Panc1 (cell line): Measurements from ENCODE around the gene MLF1. TPM values are rescaled to one million over a fixed set of nuclear protein-coding genes. Genes with fewer than 3 reads are reported as not detected.

ENCODE experiments used
- ATAC-seq: fragments of 200-7000 bp; cut with Tn5 transposase; 2 replicates; pipeline ENCODE4 v1.9.1; 2020; ENCODE audit warnings: mild to moderate bottlenecking, moderate library complexity
- BruUV-seq: library from RNA; stranded (reverse); fragments of 400-500 nt; replicated peaks from 2 replicates; lab custom pipeline; 2021; lab: Mats Ljungman, UMichigan
- CTCF ChIA-PET: fragments of 300-600 bp; sonication (Branson Sonifier 250); formaldehyde crosslinking; loops from one replicate; lab custom pipeline; 2022; ENCODE audit warnings: antibody characterized with exemption; lab: Charles Lee
- POLR2A ChIA-PET: fragments of 300-600 bp; sonication (Branson Sonifier 250); formaldehyde crosslinking; loops from one replicate; lab custom pipeline; 2022; ENCODE audit warnings: antibody characterized with exemption; lab: Charles Lee
- DNase-seq: peaks from one replicate; pipeline ENCODE4 v3.0.0-alpha.2; 2010; ENCODE audit warnings: low read depth, low spot score
- H3K27ac ChIP-seq: 2 replicates; pipeline ENCODE4 v1.5.1; 2011; ENCODE audit warnings: mild to moderate bottlenecking, low read length, inconsistent platforms
- H3K27me3 ChIP-seq: fragments of 200-500 bp; sonication (Bioruptor generic); 2 replicates; pipeline ENCODE4 v1.6.0; 2014; ENCODE audit warnings: low read length, inconsistent platforms; ENCODE audit not compliant: control insufficient read depth, insufficient read depth
- H3K36me3 ChIP-seq: fragments of 200-500 bp; sonication (Bioruptor generic); 2 replicates; pipeline ENCODE4 v1.5.1; 2014; ENCODE audit warnings: inconsistent platforms, mild to moderate bottlenecking, low read length, moderate library complexity; ENCODE audit not compliant: control insufficient read depth, insufficient read depth
- H3K4me1 ChIP-seq: 2 replicates; pipeline ENCODE4 v1.5.1; 2011; ENCODE audit warnings: inconsistent platforms, mild to moderate bottlenecking, low read length, moderate library complexity; ENCODE audit not compliant: control insufficient read depth, insufficient read depth
- H3K4me3 ChIP-seq, 2 experiments: 2 replicates each; pipeline ENCODE4 v1.5.1; 2011 to 2012; ENCODE audit warnings: low read depth in 2 of 2, low read length in 2 of 2, mild to moderate bottlenecking in 2 of 2, inconsistent platforms in 1 of 2, moderate library complexity in 1 of 2
- H3K9me3 ChIP-seq: fragments of 200-500 bp; sonication (Bioruptor generic); 2 replicates; pipeline ENCODE4 v1.5.1; 2014; ENCODE audit warnings: low read depth, mild to moderate bottlenecking, inconsistent platforms, low read length, moderate library complexity; ENCODE audit not compliant: control insufficient read depth, insufficient read depth
- POLR2AphosphoS5 ChIP-seq: IDR thresholded peaks from 2 replicates; pipeline ENCODE4 v1.6.1; 2012; ENCODE audit warnings: mild to moderate bottlenecking, low read depth, low read length, moderate library complexity
- SIN3A ChIP-seq: IDR thresholded peaks from 2 replicates; pipeline ENCODE4 v1.6.1; 2012; ENCODE audit warnings: low read depth, mild to moderate bottlenecking, low read length, moderate library complexity, borderline replicate concordance; ENCODE audit not compliant: insufficient read depth
- TCF7L2 ChIP-seq: IDR thresholded peaks from 2 replicates; pipeline ENCODE4 v1.6.1; 2011; ENCODE audit warnings: mild to moderate bottlenecking, low read depth, low read length, inconsistent platforms
- in situ Hi-C: cut with HindIII; loops from 2 replicates; pipeline ENCODE4 v1.10.0; 2016; ENCODE audit warnings: low sequenced_read_pairs, low pct_unique_long_range_greater_than_20kb
- intact Hi-C: fragments of 100-400 bp; cut with micrococcal nuclease; formaldehyde crosslinking; loops from one replicate; pipeline ENCODE4 v1.10.0; 2022; ENCODE audit not compliant: unreplicated experiment
- total RNA-seq: library from RNA; stranded (reverse); gene quantifications from one replicate; pipeline ENCODE4 v1.2.1, GENCODE V29; 2021; ENCODE audit not compliant: unreplicated experiment
- TF ChIP-seq, protein P1 (sequence below), 2 experiments: IDR thresholded peaks; 2 replicates each; pipeline ENCODE4 v1.6.1; 2011 to 2012; ENCODE audit warnings: low read depth in 2 of 2, control low read depth in 1 of 2, low read length in 1 of 2, mild to moderate bottlenecking in 1 of 2, moderate library complexity in 1 of 2; ENCODE audit not compliant: insufficient read depth in 1 of 2
- TF ChIP-seq, protein P2 (sequence below): fragments of 450-650 bp; IDR thresholded peaks from 2 replicates; pipeline ENCODE4 v1.5.1; 2017; ENCODE audit warnings: mild to moderate bottlenecking

MLF1 gene
- total RNA-seq, 1 experiment from 2014 or later, result 51.4 TPM

DNA sequence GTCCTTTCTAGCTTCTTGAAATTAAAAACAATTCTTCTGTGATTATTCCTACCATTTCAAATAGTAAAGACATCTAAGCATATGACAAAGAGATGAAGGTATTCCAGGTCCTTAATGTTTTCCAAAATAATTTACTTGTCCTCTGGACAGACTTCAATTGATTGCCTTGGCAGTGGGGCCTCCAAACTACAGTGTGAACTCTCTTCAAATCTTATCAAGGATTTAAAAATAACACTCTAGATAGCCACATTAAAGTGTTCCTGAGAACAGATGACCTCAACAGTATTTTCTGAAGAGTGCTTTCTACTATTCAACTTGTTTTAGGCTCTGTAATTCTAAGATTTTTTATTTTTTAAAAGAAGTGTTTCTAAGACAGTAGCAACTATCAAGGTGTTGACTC is 7.9 kb upstream of the MLF1 start:
- CTCF ChIA-PET, result no interaction called here
- in situ Hi-C loops (no loop called here), intact Hi-C loops (no loop called here)
- POLR2A ChIA-PET, result no interaction called here
- no peaks in the 10 kb centered on the region for H3K9me3 ChIP-seq
- no peaks in the 10 kb centered on the region for H3K36me3 ChIP-seq
- ATAC-seq (no peak), DNase-seq (no peak)
- H3K27ac ChIP-seq, result no peak overlapping the region
- H3K27me3 ChIP-seq, result no peaks in the 10 kb centered on the region; the same call in 1 of the 2 replicates
- TF ChIP-seq, protein P1, sequence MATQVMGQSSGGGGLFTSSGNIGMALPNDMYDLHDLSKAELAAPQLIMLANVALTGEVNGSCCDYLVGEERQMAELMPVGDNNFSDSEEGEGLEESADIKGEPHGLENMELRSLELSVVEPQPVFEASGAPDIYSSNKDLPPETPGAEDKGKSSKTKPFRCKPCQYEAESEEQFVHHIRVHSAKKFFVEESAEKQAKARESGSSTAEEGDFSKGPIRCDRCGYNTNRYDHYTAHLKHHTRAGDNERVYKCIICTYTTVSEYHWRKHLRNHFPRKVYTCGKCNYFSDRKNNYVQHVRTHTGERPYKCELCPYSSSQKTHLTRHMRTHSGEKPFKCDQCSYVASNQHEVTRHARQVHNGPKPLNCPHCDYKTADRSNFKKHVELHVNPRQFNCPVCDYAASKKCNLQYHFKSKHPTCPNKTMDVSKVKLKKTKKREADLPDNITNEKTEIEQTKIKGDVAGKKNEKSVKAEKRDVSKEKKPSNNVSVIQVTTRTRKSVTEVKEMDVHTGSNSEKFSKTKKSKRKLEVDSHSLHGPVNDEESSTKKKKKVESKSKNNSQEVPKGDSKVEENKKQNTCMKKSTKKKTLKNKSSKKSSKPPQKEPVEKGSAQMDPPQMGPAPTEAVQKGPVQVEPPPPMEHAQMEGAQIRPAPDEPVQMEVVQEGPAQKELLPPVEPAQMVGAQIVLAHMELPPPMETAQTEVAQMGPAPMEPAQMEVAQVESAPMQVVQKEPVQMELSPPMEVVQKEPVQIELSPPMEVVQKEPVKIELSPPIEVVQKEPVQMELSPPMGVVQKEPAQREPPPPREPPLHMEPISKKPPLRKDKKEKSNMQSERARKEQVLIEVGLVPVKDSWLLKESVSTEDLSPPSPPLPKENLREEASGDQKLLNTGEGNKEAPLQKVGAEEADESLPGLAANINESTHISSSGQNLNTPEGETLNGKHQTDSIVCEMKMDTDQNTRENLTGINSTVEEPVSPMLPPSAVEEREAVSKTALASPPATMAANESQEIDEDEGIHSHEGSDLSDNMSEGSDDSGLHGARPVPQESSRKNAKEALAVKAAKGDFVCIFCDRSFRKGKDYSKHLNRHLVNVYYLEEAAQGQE (IDR thresholded peaks at IDR 0.05; ENCODE audit: insufficient read depth in 1 of 2, low read depth in 2 of 2, low read length in 1 of 2), result no peak
- TF ChIP-seq, protein P2, sequence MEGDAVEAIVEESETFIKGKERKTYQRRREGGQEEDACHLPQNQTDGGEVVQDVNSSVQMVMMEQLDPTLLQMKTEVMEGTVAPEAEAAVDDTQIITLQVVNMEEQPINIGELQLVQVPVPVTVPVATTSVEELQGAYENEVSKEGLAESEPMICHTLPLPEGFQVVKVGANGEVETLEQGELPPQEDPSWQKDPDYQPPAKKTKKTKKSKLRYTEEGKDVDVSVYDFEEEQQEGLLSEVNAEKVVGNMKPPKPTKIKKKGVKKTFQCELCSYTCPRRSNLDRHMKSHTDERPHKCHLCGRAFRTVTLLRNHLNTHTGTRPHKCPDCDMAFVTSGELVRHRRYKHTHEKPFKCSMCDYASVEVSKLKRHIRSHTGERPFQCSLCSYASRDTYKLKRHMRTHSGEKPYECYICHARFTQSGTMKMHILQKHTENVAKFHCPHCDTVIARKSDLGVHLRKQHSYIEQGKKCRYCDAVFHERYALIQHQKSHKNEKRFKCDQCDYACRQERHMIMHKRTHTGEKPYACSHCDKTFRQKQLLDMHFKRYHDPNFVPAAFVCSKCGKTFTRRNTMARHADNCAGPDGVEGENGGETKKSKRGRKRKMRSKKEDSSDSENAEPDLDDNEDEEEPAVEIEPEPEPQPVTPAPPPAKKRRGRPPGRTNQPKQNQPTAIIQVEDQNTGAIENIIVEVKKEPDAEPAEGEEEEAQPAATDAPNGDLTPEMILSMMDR, result no peak
- TF ChIP-seq SIN3A (no peak), POLR2AphosphoS5 (no peak), TCF7L2 (no peak)
- BruUV-seq, result no TSS peak
- H3K4me3 ChIP-seq, result no peak overlapping the region
- H3K4me1 ChIP-seq, result no peaks in the 10 kb centered on the region

DNA sequence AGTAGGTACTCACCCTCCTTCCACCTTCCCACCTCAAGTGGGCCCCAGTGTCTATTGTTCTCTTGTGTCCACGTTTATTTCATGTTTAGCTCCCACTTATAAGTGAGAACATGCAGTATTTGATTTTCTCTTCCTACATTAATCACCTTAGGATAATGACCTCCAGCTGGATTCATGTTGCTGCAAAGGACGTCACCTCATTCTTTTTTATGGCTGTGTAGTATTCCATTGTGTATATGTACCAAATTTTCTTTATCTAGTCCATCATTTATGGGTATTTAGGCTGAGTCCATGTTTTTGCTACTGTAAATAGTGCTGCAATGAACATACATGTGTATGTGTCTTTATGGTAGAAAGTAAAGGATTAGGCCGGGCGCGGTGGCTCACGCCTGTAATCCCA is 5.9 kb upstream of the MLF1 start:
- in situ Hi-C loops, result no loop called here
- Histone ChIP-seq H3K4me3 (no peak overlapping the region), H3K9me3 (no peaks in the 10 kb centered on the region), H3K4me1 (0 out of 2 replicates have a peak, but pooled peaks cover under 1% of the 10 kb centered on the region), H3K27ac (no peak overlapping the region), H3K27me3 (no peaks in the 10 kb centered on the region; the same call in 1 of the 2 replicates), H3K36me3 (no peaks in the 10 kb centered on the region)
- TF ChIP-seq POLR2AphosphoS5, result no peak
- TF ChIP-seq, protein P1 (IDR thresholded peaks at IDR 0.05; ENCODE audit: insufficient read depth in 1 of 2, low read depth in 2 of 2, low read length in 1 of 2), result no peak
- TF ChIP-seq TCF7L2, result no peak
- DNase-seq (no peak), ATAC-seq (no peak)
- ChIA-PET POLR2A (no interaction called here), CTCF (no interaction called here)
- intact Hi-C loops, result no loop called here
- no TSS peak for BruUV-seq
